NK-92 treated with Interleukin-12 subunit alpha and Interleukin-12 subunit beta, amount 100 ng/mL, for 24 hours (cell line): ENCODE results near the gene BTLA.
"Not testable (repeated sequence)": the region's sequence is repeated elsewhere in the genome, so short reads cannot be mapped to it uniquely, and the experiment has no call there.

Experiments
- DNase-seq: peaks from one replicate; lab custom pipeline; 2025; lab: John Stamatoyannopoulos, UW

BTLA gene

GRCh38 chr3:112498914-112499711, at the start of gene BTLA:
BTLA (minus strand) TSS chr3:112499472; CDS start chr3:112499358, 114 bp downstream.
- no peak for DNase-seq

GRCh38 chr3:112546216-112546759, 47.0 kb upstream of the BTLA start:
- no peak for DNase-seq

GRCh38 chr3:112539825-112540650, 40.8 kb upstream of the BTLA start:
- DNase-seq, result no peak

- DNase-seq, result no peak
These were observed 32.1 kb upstream of the BTLA start for GRCh38 chr3:112531358-112531781.

GRCh38 chr3:112530573-112530972, 31.3 kb upstream of the BTLA start:
- DNase-seq, result no peak

GRCh38 chr3:112524127-112524526, 24.9 kb upstream of the BTLA start:
- not testable (repeated sequence) for DNase-seq

- DNase-seq, result no peak
These were observed 20.2 kb upstream of the BTLA start for GRCh38 chr3:112519424-112520001.

GRCh38 chr3:112518970-112519369, 19.7 kb upstream of the BTLA start:
- not testable (repeated sequence) for DNase-seq

GRCh38 chr3:112514527-112515128, 15.4 kb upstream of the BTLA start:
- peak; percentile 17 for DNase-seq

GRCh38 chr3:112512320-112512719, 13.0 kb upstream of the BTLA start:
- DNase-seq, result no peak

- DNase-seq, result no peak
These were observed 9.6 kb upstream of the BTLA start for GRCh38 chr3:112508860-112509259.

GRCh38 chr3:112508261-112508660, 9.0 kb upstream of the BTLA start:
- DNase-seq, result no peak

GRCh38 chr3:112505907-112506306, 6.6 kb upstream of the BTLA start:
- DNase-seq, result no peak

- DNase-seq, result no peak
These were observed 4.9 kb upstream of the BTLA start for GRCh38 chr3:112504123-112504522.

- no peak for DNase-seq
These were observed 4.2 kb upstream of the BTLA start for GRCh38 chr3:112503304-112503972.

- no peak for DNase-seq
These were observed 1.3 kb upstream of the BTLA start for GRCh38 chr3:112500621-112501020.

GRCh38 chr3:112497897-112498548, 1.2 kb downstream of the BTLA start:
- no peak for DNase-seq

GRCh38 chr3:112496366-112497067, 2.8 kb downstream of the BTLA start:
- DNase-seq, result no peak

GRCh38 chr3:112494448-112494767, 4.9 kb downstream of the BTLA start:
- DNase-seq, result not testable (repeated sequence)

GRCh38 chr3:112492124-112492523, 7.1 kb downstream of the BTLA start:
- DNase-seq, result no peak
